Measurements from ENCODE around the gene PRMT1. TPM values are rescaled to one million over a fixed set of nuclear protein-coding genes. Genes with fewer than 3 reads are reported as not detected.

PRMT1 gene
- total and polyA plus RNA-seq, 2 of the 13 experiments (the other 11 are each of a cell fraction or from before 2014, with no cell fraction given), result 324 to 374 TPM

DNA sequence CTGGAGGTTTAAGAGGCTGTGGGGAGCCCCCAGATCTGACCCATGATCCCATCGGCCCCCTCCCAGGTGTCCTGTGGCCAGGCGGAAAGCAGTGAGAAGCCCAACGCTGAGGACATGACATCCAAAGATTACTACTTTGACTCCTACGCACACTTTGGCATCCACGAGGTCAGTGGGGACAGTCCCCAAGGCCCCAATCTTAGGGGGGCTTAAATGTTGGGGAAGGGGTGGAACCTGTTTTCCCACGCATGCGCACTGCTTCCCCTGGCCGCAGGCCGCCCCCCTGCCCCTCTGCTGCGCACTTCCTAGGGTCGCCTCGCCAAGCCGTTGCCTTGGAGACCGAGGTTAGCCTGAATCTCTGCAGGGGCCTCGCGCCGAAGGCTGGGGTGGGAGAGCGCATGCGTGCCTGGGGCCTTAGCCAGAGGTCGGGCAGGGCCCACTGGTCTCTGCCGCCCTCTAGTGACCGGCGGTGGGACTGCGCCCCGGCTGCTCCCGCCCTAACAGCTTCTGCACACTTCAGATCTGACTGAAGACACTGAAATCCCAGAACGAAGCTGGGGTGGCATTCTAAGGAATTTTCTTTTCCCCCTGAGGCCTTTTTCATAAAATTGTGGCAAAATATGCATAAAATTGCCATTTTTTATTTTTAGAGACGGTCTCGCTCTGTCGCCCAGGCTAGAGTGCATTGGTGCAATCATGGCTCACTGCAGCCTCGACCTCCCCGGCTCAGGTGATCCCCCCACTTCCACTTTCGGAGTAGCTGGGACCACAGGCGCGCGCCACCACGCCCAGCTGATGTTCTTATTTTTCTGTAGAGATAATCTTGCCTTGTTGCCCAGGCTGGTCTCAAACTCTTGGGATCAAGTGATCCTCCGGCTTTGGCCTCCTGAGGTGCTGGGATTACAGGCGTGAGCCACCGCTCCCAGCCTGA, 3.6 kb downstream of the PRMT1 start (continued):
- TF ChIP-seq NCOR1 (IDR thresholded peaks at IDR 0.05; ENCODE audit: borderline replicate concordance, low read length), result no peak
- TF ChIP-seq ZEB1 (IDR thresholded peaks at IDR 0.05; ENCODE audit: insufficient replicate concordance, low read depth), result no peak
- 0 out of 4 replicates have a peak, but pooled peaks of 1 of the 2 experiments have one; percentile 30 for TF ChIP-seq KLF16 (CRISPR knock-in tag; IDR thresholded peaks at IDR 0.05)
- TF ChIP-seq, protein P1, sequence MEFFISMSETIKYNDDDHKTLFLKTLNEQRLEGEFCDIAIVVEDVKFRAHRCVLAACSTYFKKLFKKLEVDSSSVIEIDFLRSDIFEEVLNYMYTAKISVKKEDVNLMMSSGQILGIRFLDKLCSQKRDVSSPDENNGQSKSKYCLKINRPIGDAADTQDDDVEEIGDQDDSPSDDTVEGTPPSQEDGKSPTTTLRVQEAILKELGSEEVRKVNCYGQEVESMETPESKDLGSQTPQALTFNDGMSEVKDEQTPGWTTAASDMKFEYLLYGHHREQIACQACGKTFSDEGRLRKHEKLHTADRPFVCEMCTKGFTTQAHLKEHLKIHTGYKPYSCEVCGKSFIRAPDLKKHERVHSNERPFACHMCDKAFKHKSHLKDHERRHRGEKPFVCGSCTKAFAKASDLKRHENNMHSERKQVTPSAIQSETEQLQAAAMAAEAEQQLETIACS (CRISPR knock-in tag; IDR thresholded peaks at IDR 0.05), result no peak
- no peak for TF ChIP-seq ZFP36L2 (CRISPR knock-in tag; IDR thresholded peaks at IDR 0.05)
- no peak for TF ChIP-seq EED (CRISPR knock-in tag; IDR thresholded peaks at IDR 0.05)
- TF ChIP-seq ZNF335 (CRISPR knock-in tag; IDR thresholded peaks at IDR 0.05), result no peak
- TF ChIP-seq MXI1 (IDR thresholded peaks at IDR 0.05; ENCODE audit: borderline replicate concordance, low read depth, low read length), result peak; percentile 67; the same call in 2 of the 3 replicates
- TF ChIP-seq, protein P2, sequence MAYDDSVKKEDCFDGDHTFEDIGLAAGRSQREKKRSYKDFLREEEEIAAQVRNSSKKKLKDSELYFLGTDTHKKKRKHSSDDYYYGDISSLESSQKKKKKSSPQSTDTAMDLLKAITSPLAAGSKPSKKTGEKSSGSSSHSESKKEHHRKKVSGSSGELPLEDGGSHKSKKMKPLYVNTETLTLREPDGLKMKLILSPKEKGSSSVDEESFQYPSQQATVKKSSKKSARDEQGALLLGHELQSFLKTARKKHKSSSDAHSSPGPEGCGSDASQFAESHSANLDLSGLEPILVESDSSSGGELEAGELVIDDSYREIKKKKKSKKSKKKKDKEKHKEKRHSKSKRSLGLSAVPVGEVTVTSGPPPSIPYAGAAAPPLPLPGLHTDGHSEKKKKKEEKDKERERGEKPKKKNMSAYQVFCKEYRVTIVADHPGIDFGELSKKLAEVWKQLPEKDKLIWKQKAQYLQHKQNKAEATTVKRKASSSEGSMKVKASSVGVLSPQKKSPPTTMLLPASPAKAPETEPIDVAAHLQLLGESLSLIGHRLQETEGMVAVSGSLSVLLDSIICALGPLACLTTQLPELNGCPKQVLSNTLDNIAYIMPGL (CRISPR knock-in tag; IDR thresholded peaks at IDR 0.05; ENCODE audit: borderline replicate concordance in 1 of 2, low read depth in 1 of 2), result peak; percentile 15 to 76; a peak in 2 of 4 replicates
- TF ChIP-seq RFX1 (IDR thresholded peaks at IDR 0.05), result peak; percentile 43; the same call in 1 of the 2 replicates
- no peak for TF ChIP-seq NFYC (CRISPR knock-in tag; IDR thresholded peaks at IDR 0.05)
- no peak for TF ChIP-seq ZNF770 (CRISPR knock-in tag; IDR thresholded peaks at IDR 0.05)
- TF ChIP-seq RBFOX2 (IDR thresholded peaks at IDR 0.05; ENCODE audit: low read depth, low read length), result peak; percentile 69
- no peak for TF ChIP-seq NFATC3 (CRISPR knock-in tag; IDR thresholded peaks at IDR 0.05)
- TF ChIP-seq ZNF567 (CRISPR knock-in tag; IDR thresholded peaks at IDR 0.05; ENCODE audit: borderline replicate concordance), result no peak
- peak; percentile 89 for TF ChIP-seq ZNF574 (CRISPR knock-in tag; IDR thresholded peaks at IDR 0.05)
- peak; percentile 45; the same call in 1 of the 2 replicates for TF ChIP-seq NFKB2 (CRISPR knock-in tag; IDR thresholded peaks at IDR 0.05; ENCODE audit: borderline replicate concordance)
- TF ChIP-seq ZC3H4 (CRISPR knock-in tag; IDR thresholded peaks at IDR 0.05; ENCODE audit: borderline replicate concordance), result no peak
- no peak for TF ChIP-seq ZNF547 (CRISPR knock-in tag; IDR thresholded peaks at IDR 0.05)
- no peak for TF ChIP-seq ZSCAN25 (CRISPR knock-in tag; IDR thresholded peaks at IDR 0.05)

Measured in HepG2 (cell line).